LoVo (cell line): Measurements from ENCODE around the gene FAM200C.

Experiments
- DNase-seq: peaks from one replicate; pipeline ENCODE4 v3.0.0-alpha.2; 2016; ENCODE audit warnings: low spot score

Gene FAM200C

GRCh38 chr5:160419458-160420330 lies 19.8 kb upstream of the FAM200C start:
- DNase-seq, result no peak

- DNase-seq, result peak; percentile 96
Measured at GRCh38 chr5:160418561-160419457, 19.0 kb upstream of the FAM200C start, which contains the start of gene SLU7. TSS of gene SLU7 (minus strand) at chr5:160419081. CDS start at chr5:160415294, 3,787 bp downstream.

- no peak for DNase-seq
Measured at GRCh38 chr5:160398806-160399205, 1.0 kb downstream of the FAM200C start.

GRCh38 chr5:160397492-160397891 lies 2.4 kb downstream of the FAM200C start:
- no peak for DNase-seq

GRCh38 chr5:160395111-160395510 lies 4.7 kb downstream of the FAM200C start:
- DNase-seq, result no peak

GRCh38 chr5:160390787-160391696 lies 8.8 kb downstream of the FAM200C start:
- DNase-seq, result peak; percentile 11

GRCh38 chr5:160387445-160387844 lies 12.4 kb downstream of the FAM200C start:
- no peak for DNase-seq

GRCh38 chr5:160385496-160385895 lies 14.4 kb downstream of the FAM200C start:
- DNase-seq, result no peak

GRCh38 chr5:160384681-160385080 lies 15.2 kb downstream of the FAM200C start:
- DNase-seq, result no peak

- DNase-seq, result no peak
Measured at GRCh38 chr5:160382346-160382745, 17.5 kb downstream of the FAM200C start.

- no peak for DNase-seq
Measured at GRCh38 chr5:160380041-160380440, 19.8 kb downstream of the FAM200C start.

GRCh38 chr5:160379511-160379910 lies 20.3 kb downstream of the FAM200C start:
- DNase-seq, result no peak

- DNase-seq, result no peak
Measured at GRCh38 chr5:160378330-160378729, 21.5 kb downstream of the FAM200C start.

GRCh38 chr5:160377651-160378050 lies 22.2 kb downstream of the FAM200C start:
- DNase-seq, result no peak

GRCh38 chr5:160376416-160376815 lies 23.4 kb downstream of the FAM200C start:
- no peak for DNase-seq

- DNase-seq, result no peak
Measured at GRCh38 chr5:160375701-160376100, 24.2 kb downstream of the FAM200C start.

GRCh38 chr5:160375166-160375565 lies 24.7 kb downstream of the FAM200C start:
- DNase-seq, result no peak

GRCh38 chr5:160371294-160371693 lies 28.6 kb downstream of the FAM200C start:
- no peak for DNase-seq

- DNase-seq, result no peak
Measured at GRCh38 chr5:160370713-160371034, 29.2 kb downstream of the FAM200C start.

GRCh38 chr5:160369990-160370712 lies 29.7 kb downstream of the FAM200C start, which contains the start of gene C1QTNF2:
TSS of gene C1QTNF2 (minus strand) at chr5:160370626. CDS start at chr5:160355011, 15,615 bp downstream.
- peak; percentile 53 for DNase-seq

GRCh38 chr5:160367885-160368284 lies 32.0 kb downstream of the FAM200C start:
- no peak for DNase-seq
